T1000 (cell line): ENCODE results near the gene SBF2.

ENCODE experiments used
- DNase-seq: peaks from one replicate; lab custom pipeline; 2025; ENCODE audit warnings: mixed read lengths; lab: John Stamatoyannopoulos, UW

SBF2 gene

DNA sequence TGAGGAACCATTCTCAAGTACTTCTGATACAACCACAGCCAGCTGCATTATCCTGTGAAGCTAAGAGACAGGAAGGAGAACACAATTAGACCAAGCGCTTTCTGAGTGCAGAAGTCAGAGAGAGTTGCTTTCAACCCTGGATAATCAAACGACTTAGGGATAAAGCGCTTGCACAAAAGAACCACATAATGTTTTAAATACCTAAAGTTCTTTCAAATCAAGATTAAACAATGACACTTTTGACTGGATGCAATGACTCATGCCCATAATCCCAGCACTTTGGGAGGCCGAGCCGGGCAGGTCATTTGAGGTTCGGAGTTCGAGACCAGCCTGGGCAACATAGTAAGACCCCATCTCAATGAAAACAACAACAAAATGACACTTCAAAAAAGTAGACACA is 485.1 kb downstream of the SBF2 start:
- no peak for DNase-seq

GRCh38 chr11:9806946-9807687 is 486.9 kb downstream of the SBF2 start:
- DNase-seq, result no peak

GRCh38 chr11:9804419-9804902 is 489.6 kb downstream of the SBF2 start:
- DNase-seq, result no peak

DNA sequence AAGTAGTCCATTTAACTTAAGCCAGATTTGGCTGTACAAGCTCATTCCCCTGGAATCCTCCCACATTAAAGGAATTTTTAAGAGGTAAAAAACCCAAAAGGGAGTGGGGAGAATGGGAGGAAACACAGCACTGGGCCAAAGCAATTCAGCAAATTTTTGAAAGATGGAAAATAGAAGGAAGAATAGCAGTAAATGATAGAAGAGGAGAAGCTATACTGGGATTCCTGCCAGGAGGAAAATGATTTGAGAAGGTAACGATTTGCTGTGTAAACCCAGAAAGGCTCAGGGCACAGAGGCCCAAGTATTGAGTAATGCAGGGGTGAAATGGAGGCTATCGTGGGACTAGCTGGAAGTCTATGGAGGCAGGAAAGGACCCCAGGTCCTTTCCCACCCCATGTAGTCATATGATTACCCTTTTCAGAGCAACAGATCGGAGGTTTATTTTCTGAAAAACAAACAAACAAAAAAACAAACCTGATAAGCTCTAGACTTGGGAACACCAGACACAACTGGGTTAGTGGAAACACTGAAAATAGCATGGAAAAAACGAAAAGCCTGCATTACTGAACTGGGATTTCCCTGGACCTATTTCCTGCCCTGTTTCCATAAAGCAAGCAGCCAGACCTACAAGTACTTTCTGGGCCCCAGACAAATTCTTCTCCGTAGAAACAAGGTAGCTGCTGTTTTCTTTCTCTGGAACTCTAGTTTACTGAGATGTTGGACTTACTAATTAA is 490.2 kb downstream of the SBF2 start:
- DNase-seq, result no peak

GRCh38 chr11:9802291-9802861 is 491.6 kb downstream of the SBF2 start:
- no peak for DNase-seq

DNA sequence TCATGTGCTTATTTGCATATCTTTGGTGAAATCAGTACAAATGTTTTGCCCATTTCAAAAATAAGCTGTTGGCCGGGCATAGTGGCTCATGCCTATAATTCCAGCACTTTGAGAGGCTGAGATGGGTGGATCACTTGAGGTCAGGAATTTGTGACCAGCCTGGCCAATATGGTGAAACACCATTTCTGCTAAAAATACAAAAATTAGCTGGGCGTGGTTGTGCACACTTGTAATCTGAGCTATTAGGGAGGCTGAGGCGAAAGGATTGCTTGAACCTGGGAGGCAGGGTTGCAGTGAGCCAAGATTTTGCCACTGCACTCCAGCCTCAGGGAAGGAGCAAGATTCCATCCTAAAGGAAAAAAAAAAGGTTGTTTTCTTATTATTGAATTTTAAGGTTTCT is 494.1 kb downstream of the SBF2 start:
- DNase-seq, result no peak

DNA sequence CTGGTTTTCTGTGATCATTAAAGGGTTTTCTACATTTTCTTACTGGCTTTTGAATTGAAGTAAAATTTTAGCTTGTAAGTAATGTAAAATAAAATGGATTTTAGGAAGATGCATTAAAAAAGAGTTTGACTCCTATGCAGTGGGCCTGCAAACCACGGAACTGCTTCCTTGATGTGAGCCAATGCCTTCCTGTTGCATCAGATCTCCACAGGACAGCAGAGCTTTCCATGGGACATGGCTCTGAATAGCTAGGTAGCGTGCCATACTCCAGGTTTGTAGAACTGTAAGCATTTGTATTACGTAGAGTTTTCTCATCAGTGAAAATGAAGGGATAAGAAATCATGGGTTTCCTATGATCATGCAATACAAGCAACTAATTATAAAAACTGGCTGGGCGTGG is 496.7 kb downstream of the SBF2 start:
- DNase-seq, result no peak

GRCh38 chr11:9796854-9797253 is 497.2 kb downstream of the SBF2 start:
- DNase-seq, result no peak

GRCh38 chr11:9796266-9796665 is 497.8 kb downstream of the SBF2 start:
- no peak for DNase-seq

- no peak for DNase-seq
These were observed 503.3 kb downstream of the SBF2 start for GRCh38 chr11:9790703-9791102.

DNA sequence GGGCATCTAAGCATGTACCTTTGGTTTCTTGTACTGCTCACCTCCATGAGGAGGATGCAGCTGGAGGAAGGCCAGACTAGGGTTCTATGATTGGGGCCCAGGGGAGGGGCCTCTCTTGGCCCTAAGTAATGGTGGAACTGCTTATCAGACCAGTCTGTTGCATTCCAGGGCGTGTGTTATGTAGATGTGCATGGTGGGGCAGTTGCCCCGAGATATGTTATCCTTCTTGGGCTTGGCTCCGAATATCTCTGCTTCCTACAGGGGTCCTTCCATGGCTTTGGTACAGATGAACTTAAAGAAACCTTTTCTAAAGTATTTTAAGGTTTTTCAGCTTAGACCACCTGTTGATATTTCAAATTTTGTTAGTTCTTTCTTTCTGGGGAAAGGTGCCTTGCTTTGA is 504.1 kb downstream of the SBF2 start:
- DNase-seq, result no peak

- DNase-seq, result no peak
These were observed 506.0 kb downstream of the SBF2 start for GRCh38 chr11:9787981-9788521.

- DNase-seq, result no peak
These were observed 506.8 kb downstream of the SBF2 start for GRCh38 chr11:9787260-9787659.

GRCh38 chr11:9784602-9785315 is 509.3 kb downstream of the SBF2 start:
- DNase-seq, result no peak

DNA sequence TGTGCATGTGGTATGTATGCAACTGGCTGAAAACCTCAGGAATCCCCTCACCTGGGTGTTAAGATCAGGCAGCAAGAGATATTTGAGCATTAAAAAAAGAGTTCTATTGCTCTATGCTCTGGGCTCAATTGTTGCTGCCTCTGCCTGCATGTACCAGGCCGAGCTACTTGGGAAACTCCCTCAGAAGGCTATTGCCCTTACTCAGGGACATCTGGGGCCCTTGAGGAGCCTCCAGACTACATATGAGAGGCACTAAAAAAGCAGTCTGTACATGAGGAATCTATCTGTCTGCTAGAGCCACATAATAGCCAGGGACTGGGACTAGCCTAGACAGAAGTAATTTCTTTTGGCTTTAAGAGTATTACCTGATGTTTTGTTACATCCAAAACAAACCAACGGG is 510.0 kb downstream of the SBF2 start:
- DNase-seq, result no peak

- DNase-seq, result no peak
These were observed 513.1 kb downstream of the SBF2 start for GRCh38 chr11:9780929-9781328.

DNA sequence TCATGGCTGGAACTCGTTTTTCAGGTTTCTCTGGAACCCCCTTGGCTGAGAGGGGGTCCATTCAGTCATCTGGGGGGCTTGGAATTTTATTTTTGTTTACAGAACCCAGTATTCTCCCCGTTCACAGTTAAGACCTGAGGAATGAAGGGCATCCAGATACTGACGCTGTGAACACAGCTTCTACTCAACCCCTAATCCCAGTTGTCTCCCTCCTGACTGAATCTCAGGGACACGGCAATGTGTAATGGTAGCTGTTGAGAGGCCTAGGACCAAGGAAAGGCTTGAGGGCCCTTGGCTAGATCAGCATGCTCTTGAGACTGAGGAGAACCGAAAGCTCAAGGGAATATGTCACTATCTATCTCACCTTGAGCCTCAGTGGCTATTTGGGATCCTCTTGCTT is 516.5 kb downstream of the SBF2 start:
- DNase-seq, result no peak

GRCh38 chr11:9777066-9777465 is 517.0 kb downstream of the SBF2 start:
- no peak for DNase-seq

DNA sequence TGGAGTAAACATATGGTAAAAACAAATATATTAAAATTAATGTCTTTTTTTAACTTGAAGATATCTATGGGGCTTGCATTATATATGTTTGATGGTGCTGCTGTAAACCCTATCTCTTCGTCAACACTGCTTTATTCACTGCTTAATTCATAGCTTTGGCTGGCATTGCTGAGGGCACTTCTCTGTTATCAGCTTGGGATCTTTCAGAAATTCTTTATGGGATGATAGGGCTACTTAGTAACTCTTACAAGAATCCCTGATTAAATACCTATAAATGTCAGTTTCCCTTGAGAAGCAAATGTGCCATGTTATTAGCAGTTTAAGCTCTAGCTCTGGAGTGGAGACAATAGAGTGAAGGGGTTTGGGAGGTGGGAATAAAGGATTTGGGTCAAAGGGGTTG is 517.8 kb downstream of the SBF2 start:
- no peak for DNase-seq

GRCh38 chr11:9775398-9775779 is 518.6 kb downstream of the SBF2 start:
- DNase-seq, result no peak

DNA sequence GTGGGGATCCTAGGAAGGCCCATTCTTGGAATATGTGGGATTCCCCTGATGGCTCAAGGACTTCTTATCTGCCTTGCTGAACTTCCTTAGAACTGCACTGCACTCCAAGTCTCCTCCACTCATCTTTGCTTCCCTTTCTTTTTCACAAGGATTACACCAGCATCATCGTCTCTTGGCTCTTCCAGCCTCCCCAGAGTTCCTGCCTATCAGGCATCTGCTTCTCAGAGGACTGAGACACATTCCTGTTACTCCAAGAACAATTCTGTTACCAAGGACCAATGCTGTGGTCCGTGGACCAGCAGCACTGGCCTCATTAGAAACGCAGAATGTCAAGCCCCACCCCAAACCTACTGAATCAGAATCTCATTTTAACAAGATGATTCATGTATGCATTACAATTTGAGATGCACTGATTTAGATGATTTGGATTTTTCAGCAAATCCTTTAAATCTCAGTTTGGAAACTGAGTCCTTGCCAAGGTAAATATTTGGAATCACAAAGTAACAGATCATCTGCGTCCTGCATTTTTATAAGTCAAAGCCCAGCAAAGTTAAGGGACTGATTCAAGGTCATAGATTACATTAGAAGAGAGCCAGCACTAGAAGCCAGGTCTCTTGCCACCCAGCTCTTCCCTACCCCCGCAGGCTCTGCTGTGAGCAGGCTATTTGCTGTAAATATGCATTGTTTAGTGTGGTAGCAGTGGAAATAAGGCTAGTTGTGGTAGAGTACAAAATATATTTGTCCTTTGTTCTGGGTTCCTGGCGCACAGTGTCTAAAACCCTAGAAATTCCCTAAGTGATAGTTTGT is 519.2 kb downstream of the SBF2 start:
- DNase-seq, result no peak
